Prostate gland (tissue), 2 donors: ENCODE data around the gene ZHX3. TPM values are rescaled to one million over a fixed set of nuclear protein-coding genes. Genes with fewer than 3 reads are reported as not detected.

ENCODE experiments used
- DNase-seq: peaks from one replicate; pipeline ENCODE4 v3.0.0-alpha.2; 2019; ENCODE audit warnings: low spot score
- H3K27ac ChIP-seq, 2 donors: fragments of 200-600 bp; sonication (generic); 2 replicates each; pipeline ENCODE4 v1.5.1; 2017 to 2019
- H3K27me3 ChIP-seq: fragments of 200-600 bp; sonication (generic); replicated peaks from 2 replicates; pipeline ENCODE4 v1.5.1; 2019; ENCODE audit not compliant: insufficient read depth
- H3K36me3 ChIP-seq, 2 donors: fragments of 200-600 bp; sonication (generic); 1 replicate in 1 of 2; 2 replicates in 1 of 2; pipeline versions ENCODE4 v1.5.1 to v1.8.1; 2017 to 2019
- H3K4me1 ChIP-seq: fragments of 200-600 bp; sonication (generic); replicated peaks from 2 replicates; pipeline ENCODE4 v1.5.1; 2019
- H3K4me3 ChIP-seq, 2 donors: fragments of 200-600 bp; sonication (generic); 2 replicates each; pipeline ENCODE4 v1.5.1; 2017 to 2019
- H3K9me3 ChIP-seq: fragments of 200-600 bp; sonication (generic); 2 replicates; pipeline ENCODE4 v1.5.1; 2017
- CTCF ChIP-seq, 4 experiments: fragments of 200-600 bp in 2 of 4; fragments of 450-650 bp in 2 of 4; sonication (generic) in 2 of 4; IDR thresholded peaks; 1 replicate in 3 of 4; 2 replicates in 1 of 4; pipeline ENCODE4 v1.5.1; 2016 to 2019; ENCODE audit warnings: antibody characterized with exemption in 4 of 4, mild to moderate bottlenecking in 2 of 4, moderate library complexity in 2 of 4
- POLR2A ChIP-seq: fragments of 450-650 bp; IDR thresholded peaks from one replicate; pipeline ENCODE4 v1.6.1; 2016; ENCODE audit warnings: antibody characterized with exemption, mild to moderate bottlenecking
- POLR2AphosphoS5 ChIP-seq: sonication (generic); formaldehyde crosslinking; IDR thresholded peaks from one replicate; pipeline ENCODE4 v1.6.1; 2017; ENCODE audit warnings: antibody characterized with exemption
- WGBS: methylation state at CpG from one replicate; pipeline ENCODE4 v1.1.5; 2018; 5-methylcytosine and 5-hydroxymethylcytosine counted together
- intact Hi-C: fragments of 100-400 bp; cut with DNase I; formaldehyde crosslinking; loops from one replicate; pipeline ENCODE4 v1.14.2; 2022
- total RNA-seq, 2 donors: library from RNA; depleted of rRNA; stranded (reverse); fragments of >200 nt; gene quantifications; one replicate each; pipeline ENCODE4 v1.1.0, GENCODE V29; 2016

ZHX3 gene
- total RNA-seq, 2 donors from 2014 or later, result 24.9 to 42.6 TPM

GRCh38 chr20:41265938-41266337, 51.6 kb downstream of the ZHX3 start:
- Histone ChIP-seq H3K27ac (no peak overlapping the region), H3K27me3 (no peaks in the 10 kb centered on the region), H3K4me1 (no peaks in the 10 kb centered on the region), H3K9me3 (no peaks in the 10 kb centered on the region), H3K36me3 (no peaks in the 10 kb centered on the region), H3K4me3 (no peak overlapping the region)
- no peak for DNase-seq
- TF ChIP-seq POLR2A (no peak), POLR2AphosphoS5 (no peak), CTCF (IDR thresholded peaks at IDR 0.05) (no peak)
- WGBS, result 95% methylated on average over 2 of the region's 2 CpGs
- intact Hi-C loops, result no loop called here

- WGBS, result 70% methylated on average over 2 of the region's 2 CpGs
- H3K27me3 ChIP-seq, result no peaks in the 10 kb centered on the region
- H3K27ac ChIP-seq, result no peak overlapping the region
- H3K4me1 ChIP-seq, result no peaks in the 10 kb centered on the region
- H3K4me3 ChIP-seq, result no peak overlapping the region
- H3K36me3 ChIP-seq, result no peaks in the 10 kb centered on the region
- TF ChIP-seq POLR2AphosphoS5 (no peak), POLR2A (no peak), CTCF (IDR thresholded peaks at IDR 0.05) (no peak)
- no peak for DNase-seq
- H3K9me3 ChIP-seq, result no peaks in the 10 kb centered on the region
- intact Hi-C loops, result no loop called here
Measured at GRCh38 chr20:41264819-41265218, 52.7 kb downstream of the ZHX3 start.

GRCh38 chr20:41261790-41262717, 55.5 kb downstream of the ZHX3 start:
- no peak overlapping the region for H3K27ac ChIP-seq
- no peaks in the 10 kb centered on the region for H3K4me1 ChIP-seq
- TF ChIP-seq POLR2AphosphoS5, result no peak
- no peak for TF ChIP-seq CTCF (IDR thresholded peaks at IDR 0.05)
- no peak for TF ChIP-seq POLR2A
- no peaks in the 10 kb centered on the region for H3K9me3 ChIP-seq
- no peaks in the 10 kb centered on the region for H3K27me3 ChIP-seq
- no peak overlapping the region for H3K4me3 ChIP-seq
- no peak for DNase-seq
- 86% methylated on average over 2 of the region's 2 CpGs for WGBS
- H3K36me3 ChIP-seq, result no peaks in the 10 kb centered on the region
- intact Hi-C loops, result loop anchor here (1.0 kb wide), 1 partner anchor 9 kb away; no protein-coding TSS in a partner anchor

- DNase-seq, result no peak
- intact Hi-C loops, result loop anchor here (1.0 kb wide), 1 partner anchor 8 kb away; no protein-coding TSS in a partner anchor
- Histone ChIP-seq H3K4me3 (no peak overlapping the region), H3K27me3 (no peaks in the 10 kb centered on the region), H3K36me3 (no peaks in the 10 kb centered on the region), H3K4me1 (no peaks in the 10 kb centered on the region), H3K27ac (no peak overlapping the region), H3K9me3 (no peaks in the 10 kb centered on the region)
- TF ChIP-seq CTCF (IDR thresholded peaks at IDR 0.05) (no peak), POLR2A (no peak), POLR2AphosphoS5 (no peak)
Measured at GRCh38 chr20:41261260-41261659, 56.3 kb downstream of the ZHX3 start.
